ENCODE measurements around the gene SMPD3. TPM values are rescaled to one million over a fixed set of nuclear protein-coding genes. Genes with fewer than 3 reads are reported as not detected.

SMPD3 gene
- total and polyA plus RNA-seq, 2 of the 8 experiments (the other 6 are each of a cell fraction or from before 2014, with no cell fraction given), result 0.39 to 1.3 TPM

DNA sequence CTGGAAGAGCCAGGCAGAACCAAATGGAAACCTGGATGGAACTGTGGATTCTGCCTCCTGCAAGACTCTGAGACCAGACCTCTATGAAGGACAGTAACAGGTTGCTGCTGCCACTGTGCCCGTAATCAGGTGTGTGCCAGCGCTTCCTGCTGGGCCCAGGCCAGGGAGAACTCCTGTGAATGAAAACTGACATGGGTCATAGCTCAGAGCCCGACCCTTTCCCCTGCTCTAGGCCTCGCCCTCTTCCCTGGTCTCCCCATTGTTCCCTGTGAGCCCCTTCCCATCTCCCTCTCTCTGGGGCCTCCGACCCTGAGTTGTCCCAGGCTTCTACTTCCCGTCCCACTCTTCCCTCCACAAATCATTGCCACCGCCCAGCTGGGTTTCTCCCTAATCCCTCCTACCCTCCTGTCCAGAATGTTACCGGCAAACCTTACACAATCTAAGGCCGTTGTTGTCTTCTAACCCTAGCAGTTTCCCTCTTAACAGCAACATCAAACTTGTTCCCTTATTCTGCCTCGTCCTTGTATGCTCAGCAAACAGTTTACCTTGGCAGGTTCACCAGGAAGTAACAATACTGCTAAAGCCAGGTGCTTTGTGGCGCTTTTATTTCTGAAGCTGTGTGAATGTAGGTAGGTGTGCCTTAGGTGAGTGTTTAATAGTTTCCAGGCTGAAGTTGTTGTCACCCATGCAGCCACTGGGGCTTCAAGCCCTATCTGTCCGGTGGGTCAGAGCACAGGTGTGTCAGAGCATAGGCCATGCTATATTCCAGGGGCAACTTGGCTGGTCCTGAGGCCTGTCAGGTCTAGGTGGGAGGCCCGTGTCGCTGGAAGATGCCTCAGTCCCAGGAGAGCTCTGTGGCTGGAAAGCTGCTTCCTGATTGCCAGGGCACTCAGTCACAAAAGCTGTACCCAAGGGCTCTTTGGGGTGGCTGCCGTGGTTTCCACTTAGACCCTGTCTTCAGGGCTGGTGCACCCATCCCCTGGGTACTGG, 32.0 kb downstream of the SMPD3 start:
- Histone ChIP-seq H3K23ac (ENCODE audit: insufficient read length) (no peak overlapping the region), H3K14ac (ENCODE audit: insufficient read length) (no peak overlapping the region), H3K18ac (ENCODE audit: extremely low read depth, low read length) (no peak overlapping the region), H3K36me3 (ENCODE audit: control insufficient read depth in 2 of 4, insufficient read depth in 4 of 4, low read length in 3 of 4) (no peaks in the 10 kb centered on the region), H2BK12ac (ENCODE audit: low read depth, low read length) (no peak overlapping the region), H3K79me1 (ENCODE audit: low read depth, low read length) (no peaks in the 10 kb centered on the region), H2BK20ac (ENCODE audit: low read length) (no peak overlapping the region; the same call in 1 of the 2 replicates), H2BK5ac (ENCODE audit: low read depth, low read length) (no peak overlapping the region), H3K4me2 (ENCODE audit: insufficient read depth in 1 of 2, low read depth in 2 of 2, low read length in 2 of 2) (no peak overlapping the region), H3K4ac (replicated peaks; ENCODE audit: insufficient read length, low read depth, low read length) (no peak overlapping the region), H4K91ac (replicated peaks; ENCODE audit: insufficient read length, low read length) (no peak overlapping the region), H4K5ac (ENCODE audit: insufficient read length, low read depth, low read length) (no peak overlapping the region), H2AK5ac (ENCODE audit: low read depth, low read length) (no peak overlapping the region), H2AFZ (ENCODE audit: low read length) (0 out of 2 replicates have a peak overlapping the region, but pooled peaks have one; percentile 18), H3K27me3 (replicated peaks in 1 of 4; ENCODE audit: control insufficient read depth in 3 of 4, extremely low read depth in 1 of 4, insufficient read depth in 3 of 4, low read length in 3 of 4) (no peaks in the 10 kb centered on the region), H3K23me2 (ENCODE audit: low read depth, low read length) (no peaks in the 10 kb centered on the region), H2BK15ac (ENCODE audit: low read length) (no peak overlapping the region), H2BK120ac (replicated peaks; ENCODE audit: low read depth, low read length) (no peak overlapping the region), H4K20me1 (replicated peaks in 1 of 2; ENCODE audit: control insufficient read depth in 1 of 2, insufficient read depth in 2 of 2, low read length in 2 of 2) (no peaks in the 10 kb centered on the region), H3K4me3 (ENCODE audit: extremely low read depth in 1 of 4, insufficient read depth in 2 of 4, low read depth in 3 of 4, low read length in 4 of 4) (no peak overlapping the region), H3K79me2 (ENCODE audit: control insufficient read depth in 1 of 2, insufficient read depth in 2 of 2, low read length in 2 of 2) (no peaks in the 10 kb centered on the region), H3K9me3 (ENCODE audit: insufficient read depth in 2 of 2, low read depth in 1 of 2, low read length in 1 of 2) (no peaks in the 10 kb centered on the region), H3K4me1 (replicated peaks in 1 of 4; ENCODE audit: control insufficient read depth in 3 of 4, insufficient read depth in 4 of 4, low read length in 3 of 4) (peaks cover 0 to 3% (median 0%) of the 10 kb centered on the region in 4 experiments; a peak in 1 of 7 replicates), H4K8ac (ENCODE audit: extremely low read depth, insufficient read depth, low read length) (no peak overlapping the region), H3K56ac (replicated peaks; ENCODE audit: insufficient read length, low read depth, low read length) (no peak overlapping the region), H3K27ac (ENCODE audit: low read depth, low read length) (peak overlapping the region; percentile 10; the same call in 1 of the 2 replicates), H3K9ac (replicated peaks in 1 of 4; ENCODE audit: extremely low read depth in 1 of 4, low read depth in 3 of 4, low read length in 3 of 4) (no peak overlapping the region; a peak in 1 of 7 replicates)
- POLR2A ChIA-PET (ENCODE audit: partially characterized antibody), result interaction anchor here (0.7 to 1.4 kb wide), 2 partner anchors 13 to 50 kb away, joined by 3 to 4 read pairs; no protein-coding TSS in a partner anchor
- FAIRE-seq (no peak), DNase-seq (ENCODE audit: low read depth in 1 of 2, low spot score in 2 of 2) (no peak)
- WGBS, 2 experiments (ENCODE audit: extremely low coverage in 1 of 2, insufficient coverage in 1 of 2, insufficient read length in 1 of 2, insufficient replicate concordance in 2 of 2, low coverage in 1 of 2, low lambda C conversion rate in 2 of 2, missing lambda C conversion rate in 1 of 2), result 86% methylated on average over 15 of the region's 15 CpGs; no CpG with 5 or more reads in 1 of the 2 experiments
- CTCF ChIA-PET (ENCODE audit: partially characterized antibody), result interaction anchor here (0.8 to 4.7 kb wide), 16 partner anchors 9 to 105 kb away, joined by 3 to 26 read pairs (median 4); no protein-coding TSS in a partner anchor
- TF ChIP-seq MAX (IDR thresholded peaks at IDR 0.05) (no peak), NRF1 (IDR thresholded peaks at IDR 0.05; ENCODE audit: low read depth, low read length) (no peak), EP300 (IDR thresholded peaks at IDR 0.05; ENCODE audit: borderline replicate concordance in 1 of 2, low read depth in 2 of 2, low read length in 2 of 2) (no peak), USF2 (IDR thresholded peaks at IDR 0.05; ENCODE audit: low read length) (no peak), JUN (IDR thresholded peaks at IDR 0.05; ENCODE audit: low read depth, low read length) (no peak), RFX5 (IDR thresholded peaks at IDR 0.05; ENCODE audit: borderline replicate concordance, low read depth, low read length) (no peak), ZNF274 (IDR thresholded peaks at IDR 0.05; ENCODE audit: borderline replicate concordance, extremely low read depth, low read length) (no peak), MAFK (IDR thresholded peaks at IDR 0.05; ENCODE audit: low read depth, low read length) (no peak), SP4 (IDR thresholded peaks at IDR 0.05; ENCODE audit: low read length) (no peak), FOSL1 (IDR thresholded peaks at IDR 0.05; ENCODE audit: insufficient read depth, low read depth, low read length) (no peak)
